Neural cell (in vitro differentiated cells): ENCODE measurements around the gene CEP170B. TPM values are rescaled to one million over a fixed set of nuclear protein-coding genes. Genes with fewer than 3 reads are reported as not detected.

Source experiments
- H2AFZ ChIP-seq: fragments of 200-600, 300-800 bp; sonication (generic), shearing (Covaris generic); 2 replicates; pipeline ENCODE4 v1.6.0; 2014; ENCODE audit warnings: low read depth, mild to moderate bottlenecking, antibody characterized with exemption, low read length, moderate library complexity
- H3F3A ChIP-seq: fragments of 200-600 bp; shearing (Covaris generic); 2 replicates; pipeline ENCODE4 v1.6.1; 2016; ENCODE audit warnings: mild to moderate bottlenecking, moderate library complexity, mixed read lengths, antibody characterized with exemption, low read length; ENCODE audit not compliant: insufficient read depth, poor library complexity, severe bottlenecking
- H3K27ac ChIP-seq: fragments of 200-600, 300-800 bp; sonication (generic), shearing (Covaris generic); 2 replicates; pipeline ENCODE4 v1.5.1; 2014; ENCODE audit warnings: mild to moderate bottlenecking, low read length, moderate library complexity
- H3K27me3 ChIP-seq: fragments of 300-800, 200-600 bp; sonication (generic), shearing (Covaris generic); 2 replicates; pipeline ENCODE4 v1.6.0; 2014; ENCODE audit warnings: mild to moderate bottlenecking, low read depth, low read length, moderate library complexity; ENCODE audit not compliant: insufficient read depth
- H3K36me3 ChIP-seq: fragments of 300-800, 200-600 bp; sonication (generic), shearing (Covaris generic); 2 replicates; pipeline ENCODE4 v1.5.1; 2014; ENCODE audit warnings: mild to moderate bottlenecking, antibody characterized with exemption, low read length, moderate library complexity; ENCODE audit not compliant: insufficient read depth
- H3K4me2 ChIP-seq: fragments of 300-800, 200-600 bp; sonication (generic), shearing (Covaris generic); 2 replicates; pipeline ENCODE4 v1.6.0; 2014; ENCODE audit warnings: mild to moderate bottlenecking, low read length
- H3K4me3 ChIP-seq: fragments of 300-800, 200-600 bp; sonication (generic), shearing (Covaris generic); 2 replicates; pipeline ENCODE4 v1.5.1; 2014; ENCODE audit warnings: mild to moderate bottlenecking, low read length, moderate library complexity
- H3K79me2 ChIP-seq: fragments of 200-600 bp; shearing (Covaris generic); replicated peaks from 2 replicates; pipeline ENCODE4 v1.6.0; 2014; ENCODE audit warnings: mild to moderate bottlenecking, low read length, moderate library complexity; ENCODE audit not compliant: insufficient read depth
- H3K9ac ChIP-seq: fragments of 300-800, 200-600 bp; sonication (generic), shearing (Covaris generic); 2 replicates; pipeline ENCODE4 v1.6.1; 2016; ENCODE audit warnings: mild to moderate bottlenecking, low read length, mixed read lengths
- H3K9me2 ChIP-seq: fragments of 200-600 bp; shearing (Covaris generic); 2 replicates; pipeline ENCODE4 v1.6.1; 2016; ENCODE audit warnings: mild to moderate bottlenecking, low read length, mixed read lengths; ENCODE audit not compliant: insufficient read depth
- H3K9me3 ChIP-seq: fragments of 200-600, 300-800 bp; sonication (generic), shearing (Covaris generic); 2 replicates; pipeline ENCODE4 v1.6.1; 2016; ENCODE audit warnings: mild to moderate bottlenecking, mixed run types, low read length, moderate library complexity, mixed read lengths
- H4K20me1 ChIP-seq: fragments of 200-600 bp; shearing (Covaris generic); 2 replicates; pipeline ENCODE4 v1.6.1; 2016; ENCODE audit warnings: mild to moderate bottlenecking, mixed run types; ENCODE audit not compliant: insufficient read depth
- EZH2 ChIP-seq: fragments of 200-600, 300-800 bp; shearing (Covaris generic), sonication (generic); IDR thresholded peaks from 2 replicates; pipeline ENCODE4 v1.6.1; 2014; ENCODE audit warnings: antibody characterized with exemption, low read length, borderline replicate concordance, mild to moderate bottlenecking; ENCODE audit not compliant: insufficient read depth, poor library complexity, severe bottlenecking
- POLR2AphosphoS5 ChIP-seq: IDR thresholded peaks from 2 replicates; pipeline ENCODE4 v1.6.1; 2012
- RAD21 ChIP-seq: fragments of 450-650 bp; conservative IDR thresholded peaks from 2 replicates; pipeline ENCODE4 v1.6.1; 2014; ENCODE audit warnings: antibody characterized with exemption, mild to moderate bottlenecking, moderate library complexity
- SMC3 ChIP-seq: fragments of 450-650 bp; conservative IDR thresholded peaks from 2 replicates; pipeline ENCODE4 v1.6.1; 2014; ENCODE audit warnings: antibody characterized with exemption, mild to moderate bottlenecking, moderate library complexity; ENCODE audit not compliant: poor library complexity
- TAF1 ChIP-seq: IDR thresholded peaks from 2 replicates; pipeline ENCODE4 v1.6.1; 2012; ENCODE audit warnings: low read depth
- polyA plus RNA-seq: library from polyadenylated mRNA; depleted of rRNA; stranded (reverse); fragments of >200 nt; gene quantifications from 2 replicates; pipeline ENCODE4 v1.2.3, GENCODE V29; 2014
- TF ChIP-seq, protein P1 (sequence below): fragments of 450-650 bp; IDR thresholded peaks from 2 replicates; pipeline ENCODE4 v1.5.1; 2014; ENCODE audit warnings: antibody characterized with exemption, mild to moderate bottlenecking, moderate library complexity; ENCODE audit not compliant: poor library complexity, severe bottlenecking
- TF ChIP-seq, protein P2 (sequence below): IDR thresholded peaks from 2 replicates; pipeline ENCODE4 v1.6.1; 2012; ENCODE audit warnings: borderline replicate concordance

CEP170B gene
- polyA plus RNA-seq, 1 donor from 2014 or later: 11.6 TPM

DNA sequence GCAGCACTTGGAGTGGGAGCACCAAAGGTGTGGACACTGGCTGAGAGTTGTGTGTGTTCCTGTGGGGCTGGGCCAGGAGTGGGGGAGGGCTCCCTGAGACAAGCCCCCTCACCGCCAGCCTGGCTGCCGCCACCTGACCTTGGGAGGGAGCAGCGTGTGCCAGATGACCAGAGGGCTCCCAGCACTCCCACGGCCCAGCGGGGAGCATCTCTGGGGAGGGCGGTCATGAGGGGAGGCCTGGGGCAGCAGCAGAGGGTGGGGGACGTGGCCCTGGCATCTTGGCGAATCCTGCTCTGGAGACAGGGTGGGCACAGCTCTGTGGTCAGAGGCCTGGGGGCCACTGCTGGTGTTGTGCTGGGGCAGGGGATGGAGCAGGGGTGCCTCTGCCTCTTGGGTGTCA lies 10.7 kb downstream of the CEP170B start:
- Histone ChIP-seq H3K9me2 (no peaks in the 10 kb centered on the region), H3K36me3 (peaks cover 5% of the 10 kb centered on the region), H3K4me3 (no peak overlapping the region), H3K79me2 (no peaks in the 10 kb centered on the region), H3K9me3 (no peaks in the 10 kb centered on the region), H3K27me3 (no peaks in the 10 kb centered on the region), H3K4me2 (no peak overlapping the region), H3K27ac (no peak overlapping the region), H4K20me1 (no peaks in the 10 kb centered on the region), H3K9ac (no peak overlapping the region), H3F3A (no peaks in the 10 kb centered on the region), H2AFZ (no peak overlapping the region)
- no peak for TF ChIP-seq EZH2
- TF ChIP-seq POLR2AphosphoS5: no peak
- TF ChIP-seq RAD21: no peak
- TF ChIP-seq TAF1: no peak
- TF ChIP-seq SMC3: no peak
- TF ChIP-seq, protein P1, sequence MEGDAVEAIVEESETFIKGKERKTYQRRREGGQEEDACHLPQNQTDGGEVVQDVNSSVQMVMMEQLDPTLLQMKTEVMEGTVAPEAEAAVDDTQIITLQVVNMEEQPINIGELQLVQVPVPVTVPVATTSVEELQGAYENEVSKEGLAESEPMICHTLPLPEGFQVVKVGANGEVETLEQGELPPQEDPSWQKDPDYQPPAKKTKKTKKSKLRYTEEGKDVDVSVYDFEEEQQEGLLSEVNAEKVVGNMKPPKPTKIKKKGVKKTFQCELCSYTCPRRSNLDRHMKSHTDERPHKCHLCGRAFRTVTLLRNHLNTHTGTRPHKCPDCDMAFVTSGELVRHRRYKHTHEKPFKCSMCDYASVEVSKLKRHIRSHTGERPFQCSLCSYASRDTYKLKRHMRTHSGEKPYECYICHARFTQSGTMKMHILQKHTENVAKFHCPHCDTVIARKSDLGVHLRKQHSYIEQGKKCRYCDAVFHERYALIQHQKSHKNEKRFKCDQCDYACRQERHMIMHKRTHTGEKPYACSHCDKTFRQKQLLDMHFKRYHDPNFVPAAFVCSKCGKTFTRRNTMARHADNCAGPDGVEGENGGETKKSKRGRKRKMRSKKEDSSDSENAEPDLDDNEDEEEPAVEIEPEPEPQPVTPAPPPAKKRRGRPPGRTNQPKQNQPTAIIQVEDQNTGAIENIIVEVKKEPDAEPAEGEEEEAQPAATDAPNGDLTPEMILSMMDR: no peak

DNA sequence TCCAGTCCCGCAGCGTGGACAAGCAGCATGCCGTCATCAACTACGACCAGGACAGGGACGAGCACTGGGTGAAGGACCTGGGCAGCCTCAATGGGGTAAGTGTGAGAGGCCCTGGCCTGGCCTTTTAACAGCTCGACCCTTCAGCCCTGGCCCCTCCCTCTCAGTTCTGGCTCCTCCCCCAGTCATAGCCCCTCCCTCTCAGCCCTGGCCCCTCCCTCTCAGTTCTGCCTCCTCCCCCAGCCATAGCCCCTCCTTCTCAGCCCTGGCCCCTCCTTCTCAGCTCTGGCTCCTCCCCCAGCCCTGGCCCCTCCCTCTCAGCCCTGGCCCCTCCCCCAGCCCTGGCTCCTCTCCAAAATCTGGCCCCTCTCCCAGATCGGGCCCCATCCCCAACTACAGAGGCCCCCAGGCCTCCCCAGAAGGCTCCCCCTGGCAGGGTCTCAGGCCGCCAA lies 11.2 kb downstream of the CEP170B start:
- no peaks in the 10 kb centered on the region for H3K79me2 ChIP-seq
- H3K27me3 ChIP-seq: no peaks in the 10 kb centered on the region
- H3K36me3 ChIP-seq: peaks cover 5% of the 10 kb centered on the region
- H4K20me1 ChIP-seq: no peaks in the 10 kb centered on the region
- no peaks in the 10 kb centered on the region for H3K9me3 ChIP-seq
- no peaks in the 10 kb centered on the region for H3F3A ChIP-seq
- H3K4me3 ChIP-seq: no peak overlapping the region
- no peak overlapping the region for H3K27ac ChIP-seq
- H3K9me2 ChIP-seq: no peaks in the 10 kb centered on the region
- H2AFZ ChIP-seq: no peak overlapping the region
- TF ChIP-seq TAF1 (no peak), POLR2AphosphoS5 (no peak), RAD21 (no peak)
- TF ChIP-seq, protein P2, sequence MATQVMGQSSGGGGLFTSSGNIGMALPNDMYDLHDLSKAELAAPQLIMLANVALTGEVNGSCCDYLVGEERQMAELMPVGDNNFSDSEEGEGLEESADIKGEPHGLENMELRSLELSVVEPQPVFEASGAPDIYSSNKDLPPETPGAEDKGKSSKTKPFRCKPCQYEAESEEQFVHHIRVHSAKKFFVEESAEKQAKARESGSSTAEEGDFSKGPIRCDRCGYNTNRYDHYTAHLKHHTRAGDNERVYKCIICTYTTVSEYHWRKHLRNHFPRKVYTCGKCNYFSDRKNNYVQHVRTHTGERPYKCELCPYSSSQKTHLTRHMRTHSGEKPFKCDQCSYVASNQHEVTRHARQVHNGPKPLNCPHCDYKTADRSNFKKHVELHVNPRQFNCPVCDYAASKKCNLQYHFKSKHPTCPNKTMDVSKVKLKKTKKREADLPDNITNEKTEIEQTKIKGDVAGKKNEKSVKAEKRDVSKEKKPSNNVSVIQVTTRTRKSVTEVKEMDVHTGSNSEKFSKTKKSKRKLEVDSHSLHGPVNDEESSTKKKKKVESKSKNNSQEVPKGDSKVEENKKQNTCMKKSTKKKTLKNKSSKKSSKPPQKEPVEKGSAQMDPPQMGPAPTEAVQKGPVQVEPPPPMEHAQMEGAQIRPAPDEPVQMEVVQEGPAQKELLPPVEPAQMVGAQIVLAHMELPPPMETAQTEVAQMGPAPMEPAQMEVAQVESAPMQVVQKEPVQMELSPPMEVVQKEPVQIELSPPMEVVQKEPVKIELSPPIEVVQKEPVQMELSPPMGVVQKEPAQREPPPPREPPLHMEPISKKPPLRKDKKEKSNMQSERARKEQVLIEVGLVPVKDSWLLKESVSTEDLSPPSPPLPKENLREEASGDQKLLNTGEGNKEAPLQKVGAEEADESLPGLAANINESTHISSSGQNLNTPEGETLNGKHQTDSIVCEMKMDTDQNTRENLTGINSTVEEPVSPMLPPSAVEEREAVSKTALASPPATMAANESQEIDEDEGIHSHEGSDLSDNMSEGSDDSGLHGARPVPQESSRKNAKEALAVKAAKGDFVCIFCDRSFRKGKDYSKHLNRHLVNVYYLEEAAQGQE: no peak
- TF ChIP-seq, protein P1: no peak
- no peak overlapping the region for H3K4me2 ChIP-seq
- H3K9ac ChIP-seq: no peak overlapping the region
